Activated CD4-positive, alpha-beta T cell treated with anti-CD3 and anti-CD28 coated beads for 24 hours (primary cell): ENCODE measurements around the gene ZNF778.

ENCODE experiments used
- DNase-seq, 2 donors: peaks; one replicate each; pipeline ENCODE4 v3.0.0-alpha.2; 2020; ENCODE audit warnings: low read depth in 2 of 2

Gene ZNF778

GRCh38 chr16:89217388-89218191 lies at the start of gene ZNF778:
TSS of gene ZNF778 (plus strand) at chr16:89217703. CDS start at chr16:89221128, 3,425 bp downstream.
- DNase-seq: peak; percentile 57 to 66

GRCh38 chr16:89168381-89169189 lies 48.9 kb upstream of the ZNF778 start:
- DNase-seq: no peak

GRCh38 chr16:89169778-89170177 lies 47.7 kb upstream of the ZNF778 start:
- DNase-seq: no peak

GRCh38 chr16:89170346-89171215 lies 46.9 kb upstream of the ZNF778 start:
- DNase-seq: no peak

GRCh38 chr16:89171216-89172170 lies 46.0 kb upstream of the ZNF778 start, which contains the start of gene CDH15:
TSS of gene CDH15 (plus strand) at chr16:89171748. CDS start at chr16:89171832, 84 bp downstream.
- DNase-seq: peak; percentile 94 to 95

- DNase-seq: no peak
Observed at GRCh38 chr16:89172171-89172527, 45.4 kb upstream of the ZNF778 start.

- no peak for DNase-seq
Observed at GRCh38 chr16:89172528-89173173, 44.9 kb upstream of the ZNF778 start.

GRCh38 chr16:89173174-89173921 lies 44.2 kb upstream of the ZNF778 start:
- no peak for DNase-seq

- no peak for DNase-seq
Observed at GRCh38 chr16:89174055-89174827, 43.3 kb upstream of the ZNF778 start.

- no peak for DNase-seq
Observed at GRCh38 chr16:89174877-89175276, 42.6 kb upstream of the ZNF778 start.

GRCh38 chr16:89175280-89176146 lies 42.0 kb upstream of the ZNF778 start:
- no peak for DNase-seq

- DNase-seq: no peak
Observed at GRCh38 chr16:89176147-89176690, 41.3 kb upstream of the ZNF778 start.

GRCh38 chr16:89176717-89177116 lies 40.8 kb upstream of the ZNF778 start:
- no peak for DNase-seq

- DNase-seq: no peak
Observed at GRCh38 chr16:89177501-89177900, 40.0 kb upstream of the ZNF778 start.

GRCh38 chr16:89178453-89179147 lies 38.9 kb upstream of the ZNF778 start:
- DNase-seq: no peak

GRCh38 chr16:89179148-89179484 lies 38.4 kb upstream of the ZNF778 start:
- no peak for DNase-seq
